Measurements from ENCODE around the gene LRRC8D.

DNA sequence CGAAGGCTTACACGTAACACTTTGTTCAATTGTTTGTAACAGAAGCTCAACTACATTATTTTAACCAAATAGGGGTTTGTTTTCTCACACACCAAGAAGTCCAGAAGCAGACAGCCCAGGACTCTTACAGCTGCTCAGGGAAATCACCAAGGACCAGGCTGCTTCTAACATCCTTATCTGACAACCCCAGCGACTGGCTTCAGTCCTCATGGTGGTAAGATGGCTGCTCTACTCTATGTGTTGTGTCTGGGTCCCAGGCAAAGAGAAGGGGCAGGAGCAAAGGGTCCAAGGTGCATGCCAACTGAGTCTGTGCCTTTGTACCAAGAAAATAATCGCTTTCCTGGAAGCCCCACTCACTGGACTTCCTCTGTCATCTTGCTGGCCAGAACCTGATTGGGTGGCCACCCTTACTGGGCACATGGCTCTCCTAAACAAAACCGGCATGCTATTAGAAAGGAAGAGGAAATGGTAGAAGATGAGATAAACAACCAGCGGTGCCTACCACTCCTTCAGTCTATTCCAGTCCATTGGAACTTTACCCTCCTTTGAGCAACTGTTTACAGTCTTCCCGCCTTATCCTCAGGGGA lies 34.1 kb upstream of the LRRC8D start:
- no peak for TF ChIP-seq CTCF (conservative IDR thresholded peaks at IDR 0.05)
- TF ChIP-seq ZFX (IDR thresholded peaks at IDR 0.05), result no peak
